CD4-positive, alpha-beta T cell treated with Interleukin-15 for 4 hours (primary cell): ENCODE results near the gene TMEM255B.

Experiments used
- DNase-seq: peaks from one replicate; pipeline ENCODE4 v3.0.0-alpha.2; 2020; ENCODE audit warnings: low spot score

Gene TMEM255B

GRCh38 chr13:113862191-113862930 lies 103.3 kb downstream of the TMEM255B start:
- no peak for DNase-seq

- DNase-seq: no peak
These were observed 104.0 kb downstream of the TMEM255B start for GRCh38 chr13:113862931-113863523.

DNA sequence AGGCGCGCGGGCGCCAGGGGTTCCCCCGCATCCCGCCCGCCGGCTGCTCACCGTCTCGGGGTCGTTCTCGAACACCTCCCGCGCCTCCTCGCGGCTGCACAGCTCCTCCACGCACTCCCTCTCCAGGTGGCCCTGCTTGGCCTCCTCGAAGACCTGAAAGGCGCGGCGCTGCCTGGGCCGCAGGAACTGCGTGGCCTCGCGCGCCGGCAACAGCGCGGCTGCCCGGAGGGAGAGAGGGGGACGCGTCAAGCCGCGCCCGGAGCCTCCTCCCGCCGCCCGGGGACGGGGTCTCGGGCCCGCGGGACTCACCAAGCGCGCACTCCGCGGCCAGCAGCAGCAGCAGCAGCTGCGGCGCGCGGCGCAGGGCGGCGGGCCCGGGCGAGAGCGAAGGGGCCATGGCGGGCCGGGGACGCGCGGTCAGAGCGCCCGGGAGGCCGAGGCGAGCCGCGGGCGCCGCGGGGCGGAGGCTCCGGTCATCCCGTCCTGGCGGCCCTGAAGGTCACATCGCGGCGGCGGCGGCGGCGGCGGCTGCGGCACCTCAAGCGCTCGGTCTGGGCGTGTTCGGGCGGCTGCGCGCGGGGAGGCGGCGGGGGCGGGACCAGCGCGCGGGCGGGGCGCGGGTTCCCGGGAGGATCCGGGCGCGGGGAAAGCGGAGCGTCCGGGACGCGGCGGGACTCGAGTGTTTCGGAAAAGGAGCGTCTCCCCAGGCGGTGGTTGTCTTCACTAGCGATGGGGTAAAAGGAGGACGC lies 104.7 kb downstream of the TMEM255B start, which contains the start of gene GAS6:
Gene GAS6 (minus strand): TSS at position 553 of the 749 bp plus-strand sequence. CDS start 156 bp downstream, at position 397.
- no peak for DNase-seq

DNA sequence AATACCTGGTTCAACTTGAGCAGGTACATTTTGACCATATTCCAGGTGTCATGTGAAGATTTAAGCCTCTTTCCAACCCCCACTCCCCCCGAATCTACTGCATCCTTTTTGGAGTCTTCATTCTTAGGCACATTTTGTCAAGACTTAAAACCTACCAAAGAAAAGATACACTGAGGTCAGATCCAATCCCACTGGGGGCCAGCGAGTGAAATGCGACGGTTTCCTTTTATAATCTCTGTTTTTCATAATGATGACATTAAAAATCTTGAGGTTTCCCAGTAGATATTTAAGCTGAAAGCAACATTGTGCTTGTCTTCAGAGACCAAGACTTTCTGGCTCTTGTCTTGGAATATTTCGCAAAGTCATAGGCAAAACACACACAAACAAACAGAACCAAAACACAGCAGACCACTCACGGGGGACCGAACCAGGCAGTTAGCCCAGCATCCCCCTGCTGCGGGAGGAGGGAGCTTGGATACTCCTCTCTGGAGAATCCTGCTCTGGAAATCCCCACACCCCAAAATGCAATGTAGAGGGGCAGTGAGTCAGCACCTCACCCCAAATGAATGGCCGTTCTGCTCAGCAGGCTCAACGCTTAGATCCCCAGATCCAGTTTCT lies 105.4 kb downstream of the TMEM255B start:
- no peak for DNase-seq

DNA sequence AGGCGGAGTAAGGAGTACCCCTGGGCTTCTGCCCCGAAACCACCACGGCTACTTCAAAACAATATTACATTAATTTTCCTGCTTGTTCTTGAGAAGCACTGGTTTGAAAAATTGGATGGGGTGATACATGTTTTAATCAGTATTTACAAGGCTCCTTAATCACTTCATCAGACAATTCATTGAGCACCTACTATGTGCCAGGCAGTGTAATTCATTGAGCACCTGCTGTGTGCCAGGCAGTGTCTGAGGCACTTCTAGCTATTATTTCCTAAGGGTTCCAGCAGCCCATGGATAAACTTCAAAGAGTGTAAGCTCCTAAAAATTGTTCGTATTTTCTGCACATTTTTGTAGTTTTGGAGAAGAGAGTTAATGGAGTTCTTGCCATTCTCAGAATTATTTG lies 106.4 kb downstream of the TMEM255B start:
- DNase-seq: no peak
